ENCODE results near the gene NUP98. TPM values are rescaled to one million over a fixed set of nuclear protein-coding genes. Genes with fewer than 3 reads are reported as not detected.

Gene NUP98
- total and polyA plus RNA-seq, 5 donors = 22.9 to 55.9 (median 42.7) TPM

GRCh38 chr11:3836903-3837302, 39.5 kb upstream of the NUP98 start:
- 59% methylated on average over 5 of the region's 5 CpGs for WGBS
- intact Hi-C loops (cut with DNase I) = no loop called here
- Histone ChIP-seq H3K4me3 (ENCODE audit: low read length) (no peak overlapping the region), H3K27me3 (ENCODE audit: control insufficient read depth, insufficient read depth) (no peaks in the 10 kb centered on the region), H3K27ac (ENCODE audit: low read length) (peak overlapping the region; percentile 59), H3K4me1 (ENCODE audit: control insufficient read depth, insufficient read depth, low read length) (peaks cover 33% of the 10 kb centered on the region), H3K9me3 (ENCODE audit: control insufficient read depth, low read length) (no peaks in the 10 kb centered on the region)
- ATAC-seq (no peak), DNase-seq (peak; percentile 62 to 86 (median 84))

- H3K4me1 ChIP-seq (ENCODE audit: control insufficient read depth, insufficient read depth, low read length) = peaks cover 35% of the 10 kb centered on the region
- no peak overlapping the region for H3K4me3 ChIP-seq (ENCODE audit: low read length)
- DNase-seq (peak; percentile 41 to 69 (median 65)), ATAC-seq (no peak)
- intact Hi-C loops (cut with DNase I) = no loop called here
- H3K9me3 ChIP-seq (ENCODE audit: control insufficient read depth, low read length) = no peaks in the 10 kb centered on the region
- H3K27ac ChIP-seq (ENCODE audit: low read length) = peak overlapping the region; percentile 63
- no peaks in the 10 kb centered on the region for H3K27me3 ChIP-seq (ENCODE audit: control insufficient read depth, insufficient read depth)
- WGBS = 47% methylated on average over 4 of the region's 4 CpGs
Measured at GRCh38 chr11:3835751-3836150, 38.4 kb upstream of the NUP98 start.

- DNase-seq (peak; percentile 59 to 83 (median 77)), ATAC-seq (peak; percentile 36 to 44)
- 68% methylated on average over 7 of the region's 7 CpGs for WGBS
- H3K4me1 ChIP-seq (ENCODE audit: control insufficient read depth, insufficient read depth, low read length) = peaks cover 37% of the 10 kb centered on the region
- intact Hi-C loops (cut with DNase I) = no loop called here
- H3K9me3 ChIP-seq (ENCODE audit: control insufficient read depth, low read length) = no peaks in the 10 kb centered on the region
- H3K4me3 ChIP-seq (ENCODE audit: low read length) = no peak overlapping the region
- H3K27me3 ChIP-seq (ENCODE audit: control insufficient read depth, insufficient read depth) = no peaks in the 10 kb centered on the region
- H3K27ac ChIP-seq (ENCODE audit: low read length) = no peak overlapping the region
Measured at GRCh38 chr11:3834664-3835461, 37.5 kb upstream of the NUP98 start.

GRCh38 chr11:3834349-3834663, 37.0 kb upstream of the NUP98 start:
- 48% methylated on average over 4 of the region's 4 CpGs for WGBS
- Histone ChIP-seq H3K27me3 (ENCODE audit: control insufficient read depth, insufficient read depth) (no peaks in the 10 kb centered on the region), H3K27ac (ENCODE audit: low read length) (no peak overlapping the region), H3K9me3 (ENCODE audit: control insufficient read depth, low read length) (no peaks in the 10 kb centered on the region), H3K4me3 (ENCODE audit: low read length) (no peak overlapping the region), H3K4me1 (ENCODE audit: control insufficient read depth, insufficient read depth, low read length) (peaks cover 34% of the 10 kb centered on the region)
- intact Hi-C loops (cut with DNase I) = no loop called here
- DNase-seq = no peak
- no peak for ATAC-seq

- H3K4me1 ChIP-seq (ENCODE audit: control insufficient read depth, insufficient read depth, low read length) = peaks cover 34% of the 10 kb centered on the region
- H3K27ac ChIP-seq (ENCODE audit: low read length) = no peak overlapping the region
- no peak for ATAC-seq
- 84% methylated on average over 2 of the region's 2 CpGs for WGBS
- intact Hi-C loops (cut with DNase I) = no loop called here
- H3K4me3 ChIP-seq (ENCODE audit: low read length) = no peak overlapping the region
- H3K27me3 ChIP-seq (ENCODE audit: control insufficient read depth, insufficient read depth) = no peaks in the 10 kb centered on the region
- no peaks in the 10 kb centered on the region for H3K9me3 ChIP-seq (ENCODE audit: control insufficient read depth, low read length)
- no peak for DNase-seq
Measured at GRCh38 chr11:3833449-3833848, 36.1 kb upstream of the NUP98 start.

- Histone ChIP-seq H3K4me1 (ENCODE audit: control insufficient read depth, insufficient read depth, low read length) (peaks cover 31% of the 10 kb centered on the region), H3K4me3 (ENCODE audit: low read length) (no peak overlapping the region), H3K27me3 (ENCODE audit: control insufficient read depth, insufficient read depth) (no peaks in the 10 kb centered on the region), H3K27ac (ENCODE audit: low read length) (no peak overlapping the region), H3K9me3 (ENCODE audit: control insufficient read depth, low read length) (no peaks in the 10 kb centered on the region)
- intact Hi-C loops (cut with DNase I) = no loop called here
- WGBS = 94% methylated on average over 2 of the region's 2 CpGs
- no peak for DNase-seq
- ATAC-seq = no peak
Measured at GRCh38 chr11:3832816-3833215, 35.5 kb upstream of the NUP98 start.

GRCh38 chr11:3831378-3832239, 34.3 kb upstream of the NUP98 start:
- Histone ChIP-seq H3K27me3 (ENCODE audit: control insufficient read depth, insufficient read depth) (no peaks in the 10 kb centered on the region), H3K9me3 (ENCODE audit: control insufficient read depth, low read length) (no peaks in the 10 kb centered on the region), H3K27ac (ENCODE audit: low read length) (peak overlapping the region; percentile 34), H3K4me1 (ENCODE audit: control insufficient read depth, insufficient read depth, low read length) (peaks cover 21% of the 10 kb centered on the region), H3K4me3 (ENCODE audit: low read length) (no peak overlapping the region)
- WGBS = 55% methylated on average over 12 of the region's 13 CpGs
- intact Hi-C loops (cut with DNase I) = no loop called here
- DNase-seq (peak in 1 of 3 donors; percentile 65), ATAC-seq (peak; percentile 66 to 77)

- H3K27me3 ChIP-seq (ENCODE audit: control insufficient read depth, insufficient read depth) = no peaks in the 10 kb centered on the region
- H3K4me3 ChIP-seq (ENCODE audit: low read length) = no peak overlapping the region
- intact Hi-C loops (cut with DNase I) = no loop called here
- no peak overlapping the region for H3K27ac ChIP-seq (ENCODE audit: low read length)
- H3K4me1 ChIP-seq (ENCODE audit: control insufficient read depth, insufficient read depth, low read length) = peaks cover 21% of the 10 kb centered on the region
- DNase-seq (no peak), ATAC-seq (no peak)
- 61% methylated on average over 1 of the region's 1 CpG for WGBS
- H3K9me3 ChIP-seq (ENCODE audit: control insufficient read depth, low read length) = no peaks in the 10 kb centered on the region
Measured at GRCh38 chr11:3830730-3831129, 33.4 kb upstream of the NUP98 start.

- no peaks in the 10 kb centered on the region for H3K27me3 ChIP-seq (ENCODE audit: control insufficient read depth, insufficient read depth)
- no peak overlapping the region for H3K4me3 ChIP-seq (ENCODE audit: low read length)
- H3K9me3 ChIP-seq (ENCODE audit: control insufficient read depth, low read length) = no peaks in the 10 kb centered on the region
- WGBS = 96% methylated on average over 3 of the region's 3 CpGs
- H3K4me1 ChIP-seq (ENCODE audit: control insufficient read depth, insufficient read depth, low read length) = peaks cover 18% of the 10 kb centered on the region
- ATAC-seq (no peak), DNase-seq (no peak)
- intact Hi-C loops (cut with DNase I) = no loop called here
- no peak overlapping the region for H3K27ac ChIP-seq (ENCODE audit: low read length)
Measured at GRCh38 chr11:3830088-3830487, 32.7 kb upstream of the NUP98 start.

GRCh38 chr11:3827434-3828186, 30.3 kb upstream of the NUP98 start:
- DNase-seq = no peak
- Histone ChIP-seq H3K9me3 (ENCODE audit: control insufficient read depth, low read length) (no peaks in the 10 kb centered on the region), H3K4me3 (ENCODE audit: low read length) (no peak overlapping the region), H3K27me3 (ENCODE audit: control insufficient read depth, insufficient read depth) (no peaks in the 10 kb centered on the region), H3K27ac (ENCODE audit: low read length) (no peak overlapping the region), H3K4me1 (ENCODE audit: control insufficient read depth, insufficient read depth, low read length) (peaks cover 7% of the 10 kb centered on the region)
- ATAC-seq = no peak
- WGBS = 90% methylated on average over 35 of the region's 35 CpGs
- intact Hi-C loops (cut with DNase I) = no loop called here

GRCh38 chr11:3826721-3827120, 29.4 kb upstream of the NUP98 start:
- Histone ChIP-seq H3K9me3 (ENCODE audit: control insufficient read depth, low read length) (no peaks in the 10 kb centered on the region), H3K27ac (ENCODE audit: low read length) (no peak overlapping the region), H3K27me3 (ENCODE audit: control insufficient read depth, insufficient read depth) (no peaks in the 10 kb centered on the region), H3K4me3 (ENCODE audit: low read length) (no peak overlapping the region), H3K4me1 (ENCODE audit: control insufficient read depth, insufficient read depth, low read length) (peaks cover 3% of the 10 kb centered on the region)
- ATAC-seq (no peak), DNase-seq (no peak)
- WGBS = 92% methylated on average over 3 of the region's 3 CpGs
- intact Hi-C loops (cut with DNase I) = no loop called here

All from right cardiac atrium (tissue), 5 donors.